Ascending aorta (tissue), 2 donors: ENCODE data around the gene PACSIN3. TPM values are rescaled to one million over a fixed set of nuclear protein-coding genes. Genes with fewer than 3 reads are reported as not detected.

Experiments
- DNase-seq, 2 donors: peaks; one replicate each; pipeline ENCODE4 v3.0.0-alpha.2; 2019; ENCODE audit warnings: low spot score in 2 of 2
- H3K27ac ChIP-seq, 2 donors: fragments of 200-600 bp; sonication (generic); one replicate each; pipeline ENCODE4 v1.5.1; 2016 to 2017; ENCODE audit warnings: mild to moderate bottlenecking in 1 of 2
- H3K27me3 ChIP-seq: fragments of 200-600 bp; sonication (generic); one replicate; pipeline ENCODE4 v1.5.1; 2017
- H3K36me3 ChIP-seq, 2 donors: fragments of 200-600 bp; sonication (generic); one replicate each; pipeline ENCODE4 v1.5.1; 2016
- H3K4me1 ChIP-seq, 2 donors: fragments of 200-600 bp; sonication (generic); one replicate each; pipeline ENCODE4 v1.5.1; 2016 to 2017; ENCODE audit warnings: mild to moderate bottlenecking in 1 of 2
- H3K4me3 ChIP-seq, 2 donors: fragments of 200-600 bp; sonication (generic); one replicate each; pipeline ENCODE4 v1.5.1; 2016 to 2017; ENCODE audit warnings: mild to moderate bottlenecking in 1 of 2
- H3K9me3 ChIP-seq, 2 donors: fragments of 200-600 bp; sonication (generic); one replicate each; pipeline ENCODE4 v1.5.1; 2016
- intact Hi-C: fragments of 100-400 bp; cut with DNase I; formaldehyde crosslinking; loops from one replicate; pipeline ENCODE4 v1.15.1; 2023
- total RNA-seq: library from RNA; depleted of rRNA; stranded (reverse); fragments of >200 nt; gene quantifications from one replicate; pipeline ENCODE4 v1.1.0, GENCODE V29; 2016
- TF ChIP-seq, protein P1 (sequence below), 3 experiments: fragments of 200-600 bp in 2 of 3; fragments of 450-650 bp in 1 of 3; sonication (generic) in 2 of 3; IDR thresholded peaks; one replicate each; pipeline ENCODE4 v1.5.1; 2016 to 2019; ENCODE audit warnings: antibody characterized with exemption in 3 of 3, mild to moderate bottlenecking in 1 of 3, moderate library complexity in 1 of 3

PACSIN3 gene
- total RNA-seq, 1 donor from 2014 or later, result 32.7 TPM

- intact Hi-C loops, result loop anchor here (10.0 kb wide), 2 partner anchors 456 to 1344 kb away; partner anchors contain the start of genes CRY2 and MTCH2
- Histone ChIP-seq H3K27ac (peak overlapping the region; percentile 43 to 70), H3K36me3 (no peaks in the 10 kb centered on the region), H3K27me3 (no peaks in the 10 kb centered on the region), H3K9me3 (no peaks in the 10 kb centered on the region), H3K4me1 (peaks cover 4 to 31% of the 10 kb centered on the region in 2 donors), H3K4me3 (no peak overlapping the region)
- no peak for DNase-seq
- TF ChIP-seq, protein P1, sequence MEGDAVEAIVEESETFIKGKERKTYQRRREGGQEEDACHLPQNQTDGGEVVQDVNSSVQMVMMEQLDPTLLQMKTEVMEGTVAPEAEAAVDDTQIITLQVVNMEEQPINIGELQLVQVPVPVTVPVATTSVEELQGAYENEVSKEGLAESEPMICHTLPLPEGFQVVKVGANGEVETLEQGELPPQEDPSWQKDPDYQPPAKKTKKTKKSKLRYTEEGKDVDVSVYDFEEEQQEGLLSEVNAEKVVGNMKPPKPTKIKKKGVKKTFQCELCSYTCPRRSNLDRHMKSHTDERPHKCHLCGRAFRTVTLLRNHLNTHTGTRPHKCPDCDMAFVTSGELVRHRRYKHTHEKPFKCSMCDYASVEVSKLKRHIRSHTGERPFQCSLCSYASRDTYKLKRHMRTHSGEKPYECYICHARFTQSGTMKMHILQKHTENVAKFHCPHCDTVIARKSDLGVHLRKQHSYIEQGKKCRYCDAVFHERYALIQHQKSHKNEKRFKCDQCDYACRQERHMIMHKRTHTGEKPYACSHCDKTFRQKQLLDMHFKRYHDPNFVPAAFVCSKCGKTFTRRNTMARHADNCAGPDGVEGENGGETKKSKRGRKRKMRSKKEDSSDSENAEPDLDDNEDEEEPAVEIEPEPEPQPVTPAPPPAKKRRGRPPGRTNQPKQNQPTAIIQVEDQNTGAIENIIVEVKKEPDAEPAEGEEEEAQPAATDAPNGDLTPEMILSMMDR (IDR thresholded peaks at IDR 0.05), result no peak
Measured at GRCh38 chr11:47189100-47189834, 3.0 kb upstream of the PACSIN3 start.

- intact Hi-C loops, result loop anchor here (10.0 kb wide), 2 partner anchors 457 to 1343 kb away; partner anchors contain the start of genes CRY2 and MTCH2
Measured at GRCh38 chr11:47188259-47188658, 2.0 kb upstream of the PACSIN3 start.

DNA sequence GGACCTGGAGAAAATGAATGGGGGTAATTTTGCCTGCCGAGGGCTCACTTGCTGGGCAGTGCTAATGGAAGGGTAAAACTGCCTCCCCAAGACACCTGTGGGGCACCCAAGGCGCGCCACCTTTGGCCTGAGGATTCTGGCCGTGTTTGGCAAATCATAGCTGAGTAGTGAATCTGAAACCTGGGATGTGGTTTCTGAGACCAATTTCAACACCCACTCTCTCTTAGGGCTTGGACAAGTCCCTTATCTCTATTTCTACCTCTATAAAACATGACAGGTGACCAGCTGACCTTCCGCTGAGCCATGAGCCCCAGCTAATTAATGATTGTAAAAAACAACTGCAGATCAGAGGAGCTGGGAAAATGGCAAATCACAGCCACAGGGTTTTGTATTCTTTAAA, 1.5 kb upstream of the PACSIN3 start:
- Histone ChIP-seq H3K9me3 (no peaks in the 10 kb centered on the region), H3K4me1 (peaks cover 4 to 31% of the 10 kb centered on the region in 2 donors), H3K27ac (peak overlapping the region; percentile 93 to 95), H3K27me3 (no peaks in the 10 kb centered on the region), H3K36me3 (no peaks in the 10 kb centered on the region), H3K4me3 (peak overlapping the region; percentile 72 to 87)
- DNase-seq, result no peak
- TF ChIP-seq, protein P1 (IDR thresholded peaks at IDR 0.05), result no peak
- intact Hi-C loops, result loop anchor here (1.0 to 10.0 kb wide), 4 partner anchors 27 to 1343 kb away; partner anchors contain the start of genes ACP2, CRY2, DDB2 and MTCH2

More at GRCh38 chr11:47188259-47188658, 2.0 kb upstream of the PACSIN3 start:
- no peaks in the 10 kb centered on the region for H3K9me3 ChIP-seq
- H3K4me3 ChIP-seq, result no peak overlapping the region
- no peaks in the 10 kb centered on the region for H3K27me3 ChIP-seq
- H3K27ac ChIP-seq, result peak overlapping the region; percentile 93 to 95
- DNase-seq, result no peak
- TF ChIP-seq, protein P1 (IDR thresholded peaks at IDR 0.05), result no peak
- H3K36me3 ChIP-seq, result no peaks in the 10 kb centered on the region
- H3K4me1 ChIP-seq, result peaks cover 4 to 31% of the 10 kb centered on the region in 2 donors

DNA sequence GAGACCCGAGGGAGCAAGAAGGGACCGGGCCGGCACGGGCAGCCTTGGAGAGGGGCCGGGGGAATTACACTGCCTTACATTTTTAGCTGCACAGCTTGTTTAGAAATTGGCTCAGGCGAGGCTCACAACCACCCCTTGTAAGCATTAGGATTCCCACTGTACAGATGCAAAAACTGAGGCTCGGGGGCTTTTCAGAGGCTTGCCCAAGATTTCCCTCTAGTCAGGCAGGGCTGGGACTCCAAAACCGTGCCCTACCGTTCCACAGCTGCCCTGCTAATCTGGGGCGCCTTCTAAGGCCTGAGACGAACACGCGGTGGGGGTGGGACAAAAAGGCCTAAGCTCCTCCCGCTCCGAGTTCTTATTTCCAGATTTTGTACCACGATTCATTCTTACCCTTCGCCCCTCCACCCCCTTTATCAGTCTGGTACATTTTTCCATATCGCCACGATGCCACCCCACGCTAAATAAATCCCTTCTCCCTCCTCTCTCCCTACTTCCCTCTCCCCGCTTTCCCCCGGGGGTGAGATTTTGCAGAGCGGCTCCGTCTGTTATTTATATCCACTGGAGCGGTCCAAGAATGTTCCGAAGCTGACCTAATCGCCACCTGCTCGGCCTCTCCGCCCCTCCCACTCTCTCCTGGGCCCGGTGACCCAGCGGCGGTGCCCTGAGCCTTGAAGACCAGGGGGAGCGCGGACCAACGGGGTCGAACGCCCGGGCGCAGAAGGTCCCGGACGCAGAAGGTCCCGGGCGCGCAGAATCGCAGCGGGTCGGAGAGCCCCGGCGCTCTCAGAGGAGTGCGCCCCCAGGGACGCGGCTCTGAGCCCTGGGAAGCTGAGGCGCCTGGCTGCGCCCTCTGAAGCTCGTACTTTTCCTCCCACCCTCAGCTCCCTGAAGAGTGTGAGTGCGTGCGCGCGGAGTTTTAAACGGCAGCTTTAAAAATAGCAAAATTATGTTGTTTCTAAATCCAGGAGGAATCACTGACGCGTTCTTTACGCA, 764 bp upstream of the PACSIN3 start:
- peak overlapping the region; percentile 93 to 95 for H3K27ac ChIP-seq
- no peaks in the 10 kb centered on the region for H3K9me3 ChIP-seq
- intact Hi-C loops, result loop anchor here (1.0 to 10.0 kb wide), 4 partner anchors 27 to 1342 kb away; partner anchors contain the start of genes ACP2, CRY2, DDB2 and MTCH2
- peaks cover 4 to 31% of the 10 kb centered on the region in 2 donors for H3K4me1 ChIP-seq
- DNase-seq, result peak; percentile 38 to 84
- no peaks in the 10 kb centered on the region for H3K36me3 ChIP-seq
- H3K27me3 ChIP-seq, result no peaks in the 10 kb centered on the region
- H3K4me3 ChIP-seq, result peak overlapping the region; percentile 72 to 87
- TF ChIP-seq, protein P1 (IDR thresholded peaks at IDR 0.05), result no peak
